Measurements from ENCODE around the gene DBX1.
A peak's percentile ranks its signal among the peaks of the same experiment; 100 is the strongest.

DNA sequence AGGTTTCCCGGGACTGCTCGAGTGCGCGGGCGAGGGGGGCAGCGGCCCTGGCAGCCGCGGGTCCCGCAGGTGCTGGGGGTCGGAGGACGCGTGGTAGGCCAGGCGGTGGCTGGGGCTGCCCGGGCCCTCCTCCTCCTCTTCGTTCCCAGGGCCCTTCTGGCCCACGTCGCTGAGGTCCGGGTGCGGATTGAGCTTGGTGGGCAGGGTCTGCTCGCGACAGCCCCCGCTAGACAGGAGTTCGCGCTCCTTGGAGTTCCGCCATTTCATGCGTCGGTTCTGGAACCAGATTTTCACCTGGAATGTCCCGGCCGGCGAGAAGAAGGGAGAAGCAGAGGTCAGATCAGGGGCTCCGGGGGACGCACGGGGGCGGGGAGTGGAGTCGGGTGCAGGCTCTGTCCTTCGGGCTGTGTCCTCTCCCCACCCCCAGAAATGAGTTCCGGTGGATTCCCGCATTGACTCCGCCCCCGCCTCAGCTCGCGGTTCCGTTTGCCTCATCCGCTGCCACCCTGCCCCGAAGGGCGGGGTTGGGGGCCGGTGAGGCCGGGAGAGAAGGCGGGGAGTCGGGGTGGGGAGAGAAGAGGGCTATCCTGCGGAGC, 3.9 kb downstream of the DBX1 start:
- TF ChIP-seq, protein P1, sequence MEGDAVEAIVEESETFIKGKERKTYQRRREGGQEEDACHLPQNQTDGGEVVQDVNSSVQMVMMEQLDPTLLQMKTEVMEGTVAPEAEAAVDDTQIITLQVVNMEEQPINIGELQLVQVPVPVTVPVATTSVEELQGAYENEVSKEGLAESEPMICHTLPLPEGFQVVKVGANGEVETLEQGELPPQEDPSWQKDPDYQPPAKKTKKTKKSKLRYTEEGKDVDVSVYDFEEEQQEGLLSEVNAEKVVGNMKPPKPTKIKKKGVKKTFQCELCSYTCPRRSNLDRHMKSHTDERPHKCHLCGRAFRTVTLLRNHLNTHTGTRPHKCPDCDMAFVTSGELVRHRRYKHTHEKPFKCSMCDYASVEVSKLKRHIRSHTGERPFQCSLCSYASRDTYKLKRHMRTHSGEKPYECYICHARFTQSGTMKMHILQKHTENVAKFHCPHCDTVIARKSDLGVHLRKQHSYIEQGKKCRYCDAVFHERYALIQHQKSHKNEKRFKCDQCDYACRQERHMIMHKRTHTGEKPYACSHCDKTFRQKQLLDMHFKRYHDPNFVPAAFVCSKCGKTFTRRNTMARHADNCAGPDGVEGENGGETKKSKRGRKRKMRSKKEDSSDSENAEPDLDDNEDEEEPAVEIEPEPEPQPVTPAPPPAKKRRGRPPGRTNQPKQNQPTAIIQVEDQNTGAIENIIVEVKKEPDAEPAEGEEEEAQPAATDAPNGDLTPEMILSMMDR (conservative IDR thresholded peaks at IDR 0.05 in 1 of 2, IDR thresholded peaks at IDR 0.05 in 1 of 2; ENCODE audit: low read depth in 1 of 2, low read length in 2 of 2), result no peak
- peak; percentile 94 for TF ChIP-seq EZH2 (IDR thresholded peaks at IDR 0.05; ENCODE audit: low read length, missing control alignments)
